ENCODE measurements around the gene TMEM87A. TPM values are rescaled to one million over a fixed set of nuclear protein-coding genes. Genes with fewer than 3 reads are reported as not detected.

Gene TMEM87A
- total RNA-seq, 4 donors from 2014 or later: 52.6 to 102 (median 82.5) TPM

DNA sequence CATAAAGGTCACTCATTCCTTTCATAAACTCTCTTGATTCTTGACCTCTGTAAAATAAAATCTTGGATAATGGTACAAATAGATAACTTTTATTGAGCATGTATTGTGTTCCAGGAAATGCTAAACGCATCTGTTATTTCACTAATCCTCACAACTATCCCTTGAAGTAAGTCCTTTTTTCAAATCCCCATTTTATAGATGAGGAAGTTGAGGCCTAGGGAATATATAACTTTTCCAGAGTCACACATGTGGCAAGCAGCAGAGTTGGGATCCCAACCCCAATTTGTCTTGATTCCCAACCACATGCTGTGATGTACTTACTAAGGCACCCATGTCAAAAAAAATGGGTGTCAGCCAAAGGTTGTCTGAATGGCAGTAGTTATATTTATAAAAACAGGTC, 71.4 kb downstream of the TMEM87A start:
- H3K4me3 ChIP-seq: no peak overlapping the region
- no peak overlapping the region for H3K27ac ChIP-seq
- 88 to 91% methylated on average over 1 of the region's 1 CpG for WGBS, 2 donors
- peaks cover 3 to 18% (median 11%) of the 10 kb centered on the region in 3 donors for H3K4me1 ChIP-seq
- DNase-seq: no peak
- TF ChIP-seq, protein P1, sequence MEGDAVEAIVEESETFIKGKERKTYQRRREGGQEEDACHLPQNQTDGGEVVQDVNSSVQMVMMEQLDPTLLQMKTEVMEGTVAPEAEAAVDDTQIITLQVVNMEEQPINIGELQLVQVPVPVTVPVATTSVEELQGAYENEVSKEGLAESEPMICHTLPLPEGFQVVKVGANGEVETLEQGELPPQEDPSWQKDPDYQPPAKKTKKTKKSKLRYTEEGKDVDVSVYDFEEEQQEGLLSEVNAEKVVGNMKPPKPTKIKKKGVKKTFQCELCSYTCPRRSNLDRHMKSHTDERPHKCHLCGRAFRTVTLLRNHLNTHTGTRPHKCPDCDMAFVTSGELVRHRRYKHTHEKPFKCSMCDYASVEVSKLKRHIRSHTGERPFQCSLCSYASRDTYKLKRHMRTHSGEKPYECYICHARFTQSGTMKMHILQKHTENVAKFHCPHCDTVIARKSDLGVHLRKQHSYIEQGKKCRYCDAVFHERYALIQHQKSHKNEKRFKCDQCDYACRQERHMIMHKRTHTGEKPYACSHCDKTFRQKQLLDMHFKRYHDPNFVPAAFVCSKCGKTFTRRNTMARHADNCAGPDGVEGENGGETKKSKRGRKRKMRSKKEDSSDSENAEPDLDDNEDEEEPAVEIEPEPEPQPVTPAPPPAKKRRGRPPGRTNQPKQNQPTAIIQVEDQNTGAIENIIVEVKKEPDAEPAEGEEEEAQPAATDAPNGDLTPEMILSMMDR (IDR thresholded peaks at IDR 0.05): no peak
- TF ChIP-seq POLR2A (IDR thresholded peaks at IDR 0.05): no peak
- intact Hi-C loops (cut with DNase I): no loop called here
- H3K27me3 ChIP-seq: no peaks in the 10 kb centered on the region
- peaks cover 0 to 40% (median 7%) of the 10 kb centered on the region in 3 donors for H3K36me3 ChIP-seq
- H3K9me3 ChIP-seq: no peaks in the 10 kb centered on the region

DNA sequence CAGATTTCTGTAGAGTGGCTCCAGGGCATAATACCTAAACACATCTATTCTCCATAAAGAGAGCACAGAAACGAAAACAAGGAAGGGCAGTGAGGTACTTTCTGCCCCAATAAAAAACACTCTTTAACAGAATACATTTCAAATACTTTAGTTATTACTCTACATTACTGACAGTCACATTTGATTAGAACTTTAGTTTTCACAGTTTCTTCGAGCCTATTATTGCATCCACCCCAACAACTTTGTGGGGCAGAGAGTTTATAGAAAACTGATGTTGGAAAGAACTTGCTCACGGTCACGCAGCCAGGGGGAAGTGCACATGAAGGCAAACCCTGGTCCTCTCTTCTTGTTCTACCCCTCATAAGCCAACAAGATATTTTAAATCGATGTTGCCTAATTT, 74.1 kb downstream of the TMEM87A start:
- H3K9me3 ChIP-seq: no peaks in the 10 kb centered on the region
- H3K27ac ChIP-seq: no peak overlapping the region
- peaks cover 0 to 55% (median 7%) of the 10 kb centered on the region in 3 donors for H3K36me3 ChIP-seq
- no peak overlapping the region for H3K4me3 ChIP-seq
- intact Hi-C loops (cut with DNase I): no loop called here
- no peaks in the 10 kb centered on the region for H3K27me3 ChIP-seq
- DNase-seq: no peak
- H3K4me1 ChIP-seq: no peaks in the 10 kb centered on the region
- 79 to 91% methylated on average over 5 of the region's 5 CpGs for WGBS, 2 donors
- TF ChIP-seq POLR2A (IDR thresholded peaks at IDR 0.05): no peak
- TF ChIP-seq, protein P1 (IDR thresholded peaks at IDR 0.05): no peak

DNA sequence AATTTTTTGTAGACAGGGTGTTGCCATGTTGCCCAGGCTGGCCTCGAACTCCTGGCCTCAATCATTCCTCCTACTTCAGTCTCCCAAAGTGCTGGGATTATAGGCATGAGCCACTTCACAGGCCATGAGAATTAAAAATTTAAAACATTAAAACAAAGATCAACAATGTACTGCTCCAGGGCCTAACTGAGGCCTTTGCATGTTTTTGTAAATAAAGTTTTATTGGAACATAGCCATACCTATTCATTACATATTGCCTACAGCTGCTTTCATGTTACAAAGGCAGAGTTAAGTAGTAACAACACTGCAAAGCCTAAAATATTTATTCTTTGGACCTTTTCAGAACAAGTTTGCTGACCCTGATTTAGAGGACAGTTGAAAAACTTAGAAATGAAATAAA, 74.7 kb downstream of the TMEM87A start:
- H3K27ac ChIP-seq: no peak overlapping the region
- no peak overlapping the region for H3K4me3 ChIP-seq
- WGBS, 2 donors: 73 to 100% methylated on average over 1 of the region's 1 CpG
- H3K36me3 ChIP-seq: peaks cover 0 to 59% (median 7%) of the 10 kb centered on the region in 3 donors
- no peaks in the 10 kb centered on the region for H3K4me1 ChIP-seq
- intact Hi-C loops (cut with DNase I): no loop called here
- no peaks in the 10 kb centered on the region for H3K27me3 ChIP-seq
- TF ChIP-seq, protein P1 (IDR thresholded peaks at IDR 0.05): no peak
- TF ChIP-seq POLR2A (IDR thresholded peaks at IDR 0.05): no peak
- DNase-seq: no peak
- no peaks in the 10 kb centered on the region for H3K9me3 ChIP-seq

DNA sequence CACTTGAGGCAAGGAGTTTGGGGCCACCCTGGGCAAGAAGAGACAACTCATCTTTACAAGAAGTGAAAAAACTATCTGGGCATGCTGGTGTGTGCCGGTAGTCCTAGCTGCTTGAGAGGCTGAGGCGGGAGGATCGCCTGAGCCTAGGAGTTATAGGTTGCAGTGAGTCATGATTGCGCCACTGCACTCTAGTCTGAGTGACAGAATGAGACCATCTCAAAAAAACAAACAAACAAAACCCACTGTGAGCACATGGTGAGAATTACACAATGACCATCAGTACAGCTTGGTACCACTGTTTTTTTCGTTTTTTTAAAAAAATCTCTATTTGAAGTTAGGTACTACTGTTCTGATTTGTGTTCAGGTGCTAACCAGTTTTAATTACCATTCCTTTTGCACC, 78.7 kb downstream of the TMEM87A start:
- intact Hi-C loops (cut with DNase I): no loop called here
- Histone ChIP-seq H3K9me3 (no peaks in the 10 kb centered on the region), H3K4me3 (no peak overlapping the region), H3K27me3 (no peaks in the 10 kb centered on the region), H3K4me1 (no peaks in the 10 kb centered on the region), H3K36me3 (peaks cover 7 to 80% (median 17%) of the 10 kb centered on the region in 3 donors), H3K27ac (no peak overlapping the region)
- no peak for DNase-seq
- WGBS, 2 donors: 81 to 92% methylated on average over 5 of the region's 5 CpGs
- no peak for TF ChIP-seq POLR2A (IDR thresholded peaks at IDR 0.05)
- TF ChIP-seq, protein P1 (IDR thresholded peaks at IDR 0.05): no peak

DNA sequence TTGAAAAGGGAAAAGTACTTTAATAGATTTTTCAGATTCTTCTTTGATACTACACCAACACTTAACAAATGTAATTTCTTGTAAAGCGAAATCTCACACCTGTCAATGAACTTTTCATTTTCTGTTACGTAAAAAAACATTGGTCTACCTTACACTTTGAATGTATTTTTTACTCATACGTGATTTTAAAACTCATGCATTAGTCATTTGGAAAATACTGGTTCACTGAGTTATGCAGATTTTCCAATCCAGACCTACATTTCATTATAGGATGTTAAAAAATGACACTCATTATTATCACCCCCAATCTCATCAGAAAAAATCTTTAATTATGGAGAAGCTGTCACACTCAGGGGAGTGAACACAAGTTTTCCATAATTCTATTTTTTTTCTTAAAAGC, 79.8 kb downstream of the TMEM87A start:
- no peaks in the 10 kb centered on the region for H3K9me3 ChIP-seq

More for the DNA sequence above, 79.8 kb downstream of the TMEM87A start:
- 71 to 83% methylated on average over 3 of the region's 3 CpGs for WGBS, 2 donors
- Histone ChIP-seq H3K27me3 (no peaks in the 10 kb centered on the region), H3K4me1 (no peaks in the 10 kb centered on the region), H3K4me3 (no peak overlapping the region), H3K36me3 (peaks cover 7 to 80% (median 15%) of the 10 kb centered on the region in 3 donors), H3K27ac (no peak overlapping the region)
- intact Hi-C loops (cut with DNase I): no loop called here
- TF ChIP-seq, protein P1 (IDR thresholded peaks at IDR 0.05): no peak
- TF ChIP-seq POLR2A (IDR thresholded peaks at IDR 0.05): no peak
- DNase-seq: no peak

Measured in esophagus squamous epithelium (tissue), 5 donors.